ENCODE measurements around the gene TRIM75.
"Not testable (repeated sequence)": the region's sequence is repeated elsewhere in the genome, so short reads cannot be mapped to it uniquely, and the experiment has no call there.

The TRIM75 gene

GRCh38 chr4:165053645-165054044 is at the start of gene TRIM75:
Gene TRIM75, plus strand, starts transcription at chr4:165053866. Its CDS starts 5,282 bp downstream, at chr4:165059148.
- DNase-seq (ENCODE audit: low read depth) = no peak
- no peak within 1 kb of the TSS for H3K4me3 ChIP-seq (ENCODE audit: low read depth, low read length)

GRCh38 chr4:165005352-165005925 is 48.2 kb upstream of the TRIM75 start:
- no peak for DNase-seq (ENCODE audit: low read depth)
- H3K4me3 ChIP-seq (ENCODE audit: low read depth, low read length) = no peak overlapping the region

- no peak overlapping the region for H3K4me3 ChIP-seq (ENCODE audit: low read depth, low read length)
- DNase-seq (ENCODE audit: low read depth) = no peak
Observed at GRCh38 chr4:165006456-165006855, 47.2 kb upstream of the TRIM75 start.

DNA sequence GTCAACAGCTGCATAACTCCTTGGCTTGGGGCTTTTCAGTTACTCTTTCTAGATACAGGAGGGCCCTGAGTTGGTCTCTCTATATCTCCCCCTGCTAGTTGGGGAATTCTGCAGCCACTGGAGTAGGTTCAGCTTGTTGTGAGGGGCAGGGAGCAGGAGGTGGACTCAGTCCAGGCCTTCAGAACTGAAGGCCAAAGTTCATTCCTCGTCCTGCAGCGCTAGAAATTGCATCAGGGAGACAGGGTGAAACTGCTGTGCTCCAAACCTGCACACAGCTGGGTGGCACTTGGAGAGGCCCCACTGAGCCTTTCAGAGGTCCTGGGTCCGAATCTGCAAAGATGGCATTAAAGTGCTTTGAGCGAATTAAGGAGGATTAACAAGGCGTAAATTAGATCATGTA is 46.8 kb upstream of the TRIM75 start:
- no peak overlapping the region for H3K4me3 ChIP-seq (ENCODE audit: low read depth, low read length)
- DNase-seq (ENCODE audit: low read depth) = no peak

GRCh38 chr4:165009493-165010227 is 44.0 kb upstream of the TRIM75 start:
- no peak overlapping the region for H3K4me3 ChIP-seq (ENCODE audit: low read depth, low read length)
- no peak for DNase-seq (ENCODE audit: low read depth)

GRCh38 chr4:165010487-165010886 is 43.2 kb upstream of the TRIM75 start:
- no peak for DNase-seq (ENCODE audit: low read depth)
- H3K4me3 ChIP-seq (ENCODE audit: low read depth, low read length) = no peak overlapping the region

GRCh38 chr4:165010991-165011390 is 42.7 kb upstream of the TRIM75 start:
- no peak for DNase-seq (ENCODE audit: low read depth)
- no peak overlapping the region for H3K4me3 ChIP-seq (ENCODE audit: low read depth, low read length)

GRCh38 chr4:165011403-165011802 is 42.3 kb upstream of the TRIM75 start:
- H3K4me3 ChIP-seq (ENCODE audit: low read depth, low read length) = no peak overlapping the region
- DNase-seq (ENCODE audit: low read depth) = no peak

- H3K4me3 ChIP-seq (ENCODE audit: low read depth, low read length) = no peak overlapping the region
- no peak for DNase-seq (ENCODE audit: low read depth)
Observed at GRCh38 chr4:165013691-165014090, 40.0 kb upstream of the TRIM75 start.

DNA sequence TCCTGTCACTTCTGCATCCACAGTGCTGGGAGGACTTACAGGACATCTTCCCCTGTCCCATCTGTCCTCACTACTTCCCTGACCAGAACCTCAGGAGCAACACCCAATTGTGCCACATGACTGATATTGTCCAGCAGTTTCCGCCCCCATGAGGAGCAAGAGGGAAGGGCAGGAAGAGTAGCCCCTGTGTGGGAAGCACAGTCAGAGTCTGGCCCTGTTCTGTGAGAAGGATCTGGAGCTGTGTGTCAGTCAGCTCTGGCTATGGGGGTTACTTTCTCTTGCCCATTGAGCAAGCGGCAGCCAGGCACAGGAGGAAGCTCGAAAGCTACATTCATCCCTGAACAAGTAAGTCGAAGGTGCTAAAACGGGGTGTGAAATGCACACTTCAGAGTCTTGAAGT is 36.7 kb upstream of the TRIM75 start:
- DNase-seq (ENCODE audit: low read depth) = no peak
- no peak overlapping the region for H3K4me3 ChIP-seq (ENCODE audit: low read depth, low read length)

DNA sequence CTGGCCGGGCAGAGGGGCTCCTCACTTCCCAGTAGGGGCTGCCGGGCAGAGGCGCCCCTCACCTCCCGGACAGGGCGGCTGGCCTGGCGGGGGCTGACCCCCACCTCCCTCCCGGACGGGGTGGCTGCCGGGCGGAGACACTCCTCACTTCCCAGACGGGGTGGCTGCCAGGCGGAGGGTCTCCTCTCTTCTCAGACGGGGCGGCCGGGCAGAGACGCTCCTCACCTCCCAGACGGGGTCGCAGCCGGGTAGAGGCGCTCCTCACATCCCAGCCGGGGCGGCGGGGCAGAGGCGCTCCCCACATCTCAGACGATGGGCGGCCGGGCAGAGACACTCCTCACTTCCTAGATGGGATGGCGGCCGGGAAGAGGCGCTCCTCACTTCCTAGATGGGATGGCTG is 33.7 kb upstream of the TRIM75 start:
- H3K4me3 ChIP-seq (ENCODE audit: low read depth, low read length); DNase-seq (ENCODE audit: low read depth): not testable (repeated sequence)

GRCh38 chr4:165025782-165026181 is 27.9 kb upstream of the TRIM75 start:
- not testable (repeated sequence) for H3K4me3 ChIP-seq (ENCODE audit: low read depth, low read length); DNase-seq (ENCODE audit: low read depth)

DNA sequence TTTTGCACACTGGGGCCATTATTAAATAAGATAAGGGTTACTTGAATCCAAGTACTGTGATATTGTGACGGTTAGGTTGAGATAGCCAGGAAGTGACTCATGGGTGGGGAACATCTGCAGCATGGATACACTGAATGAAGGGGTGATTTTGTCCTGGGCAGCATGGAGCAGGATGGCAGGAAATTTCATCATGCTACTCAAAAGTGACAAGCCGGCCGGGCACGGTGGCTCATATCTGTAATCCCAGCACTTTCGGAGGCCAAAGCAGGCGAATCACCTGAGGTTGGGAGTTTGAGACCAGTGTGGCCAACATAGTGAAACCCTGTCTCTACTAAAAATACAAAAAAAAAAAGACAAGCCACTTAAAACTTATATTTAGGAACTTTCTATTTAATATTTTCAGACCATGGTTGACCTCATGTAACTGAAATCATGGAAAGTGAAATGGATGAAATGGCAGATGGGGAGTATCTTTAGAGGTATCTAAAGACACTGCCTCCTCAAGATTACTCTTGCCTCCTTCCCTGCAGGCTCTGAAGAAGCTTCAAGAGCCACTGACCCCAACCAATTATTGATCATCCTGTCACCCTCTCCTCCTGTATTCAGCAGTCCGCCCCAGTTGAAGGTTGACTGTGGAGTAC is 25.8 kb upstream of the TRIM75 start:
- no peak overlapping the region for H3K4me3 ChIP-seq (ENCODE audit: low read depth, low read length)
- DNase-seq (ENCODE audit: low read depth) = no peak

DNA sequence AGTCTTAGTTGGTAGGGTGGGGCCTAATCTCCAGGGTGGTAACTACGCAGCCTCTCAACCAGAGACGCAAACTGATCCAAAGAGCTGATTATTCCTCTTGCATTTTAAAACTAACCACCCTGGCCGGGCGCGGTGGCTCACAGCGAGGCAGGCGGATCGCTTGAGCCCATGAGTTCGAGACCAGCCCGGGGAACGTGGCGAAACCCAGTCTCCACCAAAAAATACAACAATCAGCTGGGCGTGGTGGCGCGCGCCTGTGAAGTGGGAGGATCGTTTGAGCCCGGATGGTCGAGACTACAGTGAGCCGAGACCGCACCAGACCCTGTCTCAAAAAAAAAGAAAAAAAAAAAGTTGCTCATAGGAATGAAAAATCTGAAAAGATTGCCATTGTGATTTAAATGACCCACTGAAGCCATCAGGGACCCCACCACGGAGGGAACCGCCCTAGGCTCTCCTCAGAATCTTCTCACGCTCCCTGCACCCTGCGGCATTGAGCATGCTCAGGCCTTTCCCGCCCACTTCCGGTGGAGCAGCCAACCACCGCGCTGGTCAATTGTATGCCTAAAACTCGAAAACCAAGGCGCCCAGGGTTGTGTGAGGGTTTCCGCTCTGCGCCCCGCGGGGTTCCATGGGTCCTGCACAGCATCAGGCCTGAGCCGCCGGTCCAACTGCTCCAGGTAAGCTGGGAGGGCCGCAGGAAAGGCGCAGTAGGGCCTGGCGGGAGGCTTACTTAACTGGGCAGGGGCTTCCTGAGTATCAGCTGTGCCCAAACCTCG is 22.0 kb upstream of the TRIM75 start, which contains the start of gene TRIM60:
TRIM60 (plus strand) TSS at position 564 of the 776 bp plus-strand sequence. CDS start 8,074 bp downstream, outside the sequence.
- H3K4me3 ChIP-seq (ENCODE audit: low read depth, low read length) = no peak within 1 kb of the TSS
- DNase-seq (ENCODE audit: low read depth) = no peak

GRCh38 chr4:165048170-165048569 is 5.5 kb upstream of the TRIM75 start:
- no peak overlapping the region for H3K4me3 ChIP-seq (ENCODE audit: low read depth, low read length)
- DNase-seq (ENCODE audit: low read depth) = no peak

GRCh38 chr4:165052627-165053026 is 1.0 kb upstream of the TRIM75 start:
- H3K4me3 ChIP-seq (ENCODE audit: low read depth, low read length) = no peak overlapping the region
- no peak for DNase-seq (ENCODE audit: low read depth)

DNA sequence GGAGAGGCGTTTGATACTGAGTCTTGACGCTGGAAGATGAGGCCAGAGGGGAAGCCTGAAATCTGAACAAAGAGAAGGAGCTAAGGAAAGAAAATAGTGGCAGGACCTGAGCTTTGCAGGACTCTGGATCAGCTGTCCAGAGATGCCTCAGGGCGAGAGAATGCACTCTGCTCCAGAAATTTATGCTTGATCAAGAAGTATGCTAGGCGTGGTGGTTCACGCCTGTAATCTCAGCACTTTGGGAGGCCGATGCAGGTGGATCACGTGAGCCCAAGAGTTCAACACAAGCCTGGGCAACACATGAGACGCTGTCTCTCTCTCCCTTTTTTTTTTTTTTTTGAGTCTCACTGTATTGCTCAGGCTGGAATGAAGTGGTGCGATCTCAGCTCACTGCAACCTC is 1.9 kb downstream of the TRIM75 start:
- DNase-seq (ENCODE audit: low read depth) = no peak
- H3K4me3 ChIP-seq (ENCODE audit: low read depth, low read length) = no peak overlapping the region

GRCh38 chr4:165058666-165059065 is 5.0 kb downstream of the TRIM75 start:
- no peak for DNase-seq (ENCODE audit: low read depth)
- H3K4me3 ChIP-seq (ENCODE audit: low read depth, low read length) = no peak overlapping the region

DNA sequence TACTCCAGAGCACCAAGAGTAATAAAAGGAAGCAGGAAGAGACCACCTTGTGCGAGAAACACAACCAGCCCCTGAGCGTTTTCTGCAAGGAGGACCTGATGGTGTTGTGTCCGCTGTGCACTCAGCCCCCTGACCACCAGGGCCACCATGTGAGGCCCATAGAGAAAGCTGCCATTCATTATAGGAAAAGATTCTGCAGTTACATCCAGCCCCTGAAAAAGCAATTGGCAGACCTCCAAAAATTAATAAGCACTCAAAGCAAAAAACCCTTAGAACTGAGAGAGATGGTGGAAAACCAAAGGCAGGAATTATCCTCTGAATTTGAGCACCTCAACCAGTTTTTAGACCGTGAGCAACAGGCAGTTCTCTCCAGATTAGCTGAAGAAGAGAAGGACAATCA is 5.7 kb downstream of the TRIM75 start:
- no peak overlapping the region for H3K4me3 ChIP-seq (ENCODE audit: low read depth, low read length)

DNA sequence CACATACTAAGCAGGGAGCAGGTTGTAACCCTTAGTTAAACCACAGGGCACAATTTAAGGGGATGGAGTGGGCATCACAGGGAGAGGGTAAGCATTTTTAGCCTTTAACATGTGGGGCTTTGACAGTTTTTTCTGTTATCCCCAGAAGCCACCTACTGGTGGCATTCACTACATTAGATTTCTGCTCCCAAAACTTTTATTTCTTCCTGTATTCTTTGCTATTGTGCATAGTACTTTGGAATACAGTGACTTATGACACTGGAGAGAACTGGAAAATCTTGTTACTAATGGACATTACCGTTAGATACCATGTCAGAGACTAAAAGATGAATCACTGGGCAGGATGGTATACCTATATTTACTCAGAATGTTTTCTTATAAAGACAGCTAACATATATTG is 7.3 kb downstream of the TRIM75 start:
- H3K4me3 ChIP-seq (ENCODE audit: low read depth, low read length) = no peak overlapping the region
- no peak for DNase-seq (ENCODE audit: low read depth)

More for the DNA sequence above, 5.7 kb downstream of the TRIM75 start:
- no peak for DNase-seq (ENCODE audit: low read depth)

Data from skeletal muscle cell (primary cell).